Measurements from ENCODE around the gene SRRT. TPM values are rescaled to one million over a fixed set of nuclear protein-coding genes. Genes with fewer than 3 reads are reported as not detected.
"Not testable (repeated sequence)": the region's sequence is repeated elsewhere in the genome, so short reads cannot be mapped to it uniquely, and the experiment has no call there.

Gene SRRT
- total RNA-seq, 2 donors from 2014 or later, result 105 to 182 TPM

DNA sequence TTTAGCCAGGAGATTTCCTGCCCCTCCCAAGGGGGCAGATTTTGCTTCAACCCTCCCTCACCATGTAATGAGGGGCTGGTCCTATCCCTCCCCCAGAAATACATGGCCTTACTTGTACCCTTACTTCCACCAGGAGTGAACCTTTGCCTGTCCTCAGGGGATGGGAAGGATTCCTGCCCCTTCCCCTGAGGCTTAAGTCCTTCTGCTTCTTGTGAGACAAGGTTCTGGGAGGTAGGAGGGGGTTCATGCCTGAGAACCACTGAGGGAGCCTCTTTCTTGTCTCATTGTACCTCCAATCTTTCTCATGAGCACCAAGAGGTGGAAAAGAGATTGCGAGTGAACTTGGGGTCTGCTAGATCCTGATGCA is 54.9 kb downstream of the SRRT start:
- 94% methylated on average over 1 of the region's 1 CpG for WGBS
- peaks cover 3% of the 10 kb centered on the region for H3K27me3 ChIP-seq (replicated peaks; ENCODE audit: insufficient read depth)
- H3K27ac ChIP-seq, result no peak overlapping the region
- no peak overlapping the region for H3K4me3 ChIP-seq
- TF ChIP-seq POLR2AphosphoS5 (IDR thresholded peaks at IDR 0.05) (no peak), POLR2A (IDR thresholded peaks at IDR 0.05) (no peak)
- TF ChIP-seq, protein P1, sequence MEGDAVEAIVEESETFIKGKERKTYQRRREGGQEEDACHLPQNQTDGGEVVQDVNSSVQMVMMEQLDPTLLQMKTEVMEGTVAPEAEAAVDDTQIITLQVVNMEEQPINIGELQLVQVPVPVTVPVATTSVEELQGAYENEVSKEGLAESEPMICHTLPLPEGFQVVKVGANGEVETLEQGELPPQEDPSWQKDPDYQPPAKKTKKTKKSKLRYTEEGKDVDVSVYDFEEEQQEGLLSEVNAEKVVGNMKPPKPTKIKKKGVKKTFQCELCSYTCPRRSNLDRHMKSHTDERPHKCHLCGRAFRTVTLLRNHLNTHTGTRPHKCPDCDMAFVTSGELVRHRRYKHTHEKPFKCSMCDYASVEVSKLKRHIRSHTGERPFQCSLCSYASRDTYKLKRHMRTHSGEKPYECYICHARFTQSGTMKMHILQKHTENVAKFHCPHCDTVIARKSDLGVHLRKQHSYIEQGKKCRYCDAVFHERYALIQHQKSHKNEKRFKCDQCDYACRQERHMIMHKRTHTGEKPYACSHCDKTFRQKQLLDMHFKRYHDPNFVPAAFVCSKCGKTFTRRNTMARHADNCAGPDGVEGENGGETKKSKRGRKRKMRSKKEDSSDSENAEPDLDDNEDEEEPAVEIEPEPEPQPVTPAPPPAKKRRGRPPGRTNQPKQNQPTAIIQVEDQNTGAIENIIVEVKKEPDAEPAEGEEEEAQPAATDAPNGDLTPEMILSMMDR (IDR thresholded peaks at IDR 0.05), result no peak
- H3K36me3 ChIP-seq, result no peaks in the 10 kb centered on the region
- no peaks in the 10 kb centered on the region for H3K9me3 ChIP-seq
- no peaks in the 10 kb centered on the region for H3K4me1 ChIP-seq (replicated peaks)
- intact Hi-C loops (cut with DNase I), result no loop called here
- DNase-seq (ENCODE audit: low spot score), result no peak

DNA sequence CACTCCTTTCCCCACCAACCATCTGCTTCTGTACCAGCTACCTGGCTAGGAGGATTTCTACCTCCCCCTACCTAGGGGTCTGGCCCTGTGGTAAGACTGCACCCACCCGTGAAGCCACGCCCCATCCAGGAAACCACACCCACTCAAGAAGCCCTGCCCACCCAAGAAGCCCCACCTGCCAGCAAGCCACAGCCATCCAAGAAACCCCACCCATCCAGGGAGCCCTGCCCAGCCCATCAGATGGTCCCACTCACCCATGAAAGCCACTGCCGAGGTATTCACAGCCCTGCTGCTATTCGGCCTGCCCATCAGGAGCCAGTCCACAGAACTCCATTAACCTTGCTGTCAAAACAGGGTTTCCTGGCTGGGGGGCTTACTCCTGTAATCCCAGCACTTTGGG is 58.8 kb downstream of the SRRT start:
- H3K9me3 ChIP-seq, result no peaks in the 10 kb centered on the region
- no peaks in the 10 kb centered on the region for H3K4me1 ChIP-seq (replicated peaks)
- no peak overlapping the region for H3K4me3 ChIP-seq
- H3K27me3 ChIP-seq (replicated peaks; ENCODE audit: insufficient read depth), result peaks cover 3% of the 10 kb centered on the region
- no peak for DNase-seq (ENCODE audit: low spot score)
- H3K36me3 ChIP-seq, result no peaks in the 10 kb centered on the region
- intact Hi-C loops (cut with DNase I), result no loop called here
- 39% methylated on average over 4 of the region's 4 CpGs for WGBS
- TF ChIP-seq POLR2A (IDR thresholded peaks at IDR 0.05), result no peak
- no peak overlapping the region for H3K27ac ChIP-seq

DNA sequence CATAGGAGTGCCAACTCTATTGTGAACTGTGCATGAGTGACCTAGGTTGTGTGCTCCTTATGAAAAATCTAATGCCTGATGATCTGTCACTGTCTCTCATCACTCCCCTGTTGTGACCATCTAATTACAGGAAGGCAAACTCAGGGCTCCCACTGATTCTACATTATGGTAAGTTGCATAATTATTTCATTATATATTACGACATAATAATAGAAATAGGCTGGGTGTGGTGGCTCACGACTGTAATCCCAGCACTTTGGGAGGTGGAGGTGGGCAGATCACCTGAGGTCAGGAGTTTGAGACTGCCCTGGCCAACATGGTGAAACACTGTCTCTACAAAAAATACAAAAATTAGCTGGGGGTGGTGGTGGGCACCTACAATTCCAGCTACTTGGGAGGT is 60.5 kb downstream of the SRRT start:
- DNase-seq (ENCODE audit: low spot score); intact Hi-C loops (cut with DNase I); H3K9me3 ChIP-seq; H3K27me3 ChIP-seq (replicated peaks; ENCODE audit: insufficient read depth); H3K36me3 ChIP-seq; H3K4me1 ChIP-seq (replicated peaks); H3K27ac ChIP-seq; H3K4me3 ChIP-seq: not testable (repeated sequence)
- 76% methylated on average over 2 of the region's 2 CpGs for WGBS

DNA sequence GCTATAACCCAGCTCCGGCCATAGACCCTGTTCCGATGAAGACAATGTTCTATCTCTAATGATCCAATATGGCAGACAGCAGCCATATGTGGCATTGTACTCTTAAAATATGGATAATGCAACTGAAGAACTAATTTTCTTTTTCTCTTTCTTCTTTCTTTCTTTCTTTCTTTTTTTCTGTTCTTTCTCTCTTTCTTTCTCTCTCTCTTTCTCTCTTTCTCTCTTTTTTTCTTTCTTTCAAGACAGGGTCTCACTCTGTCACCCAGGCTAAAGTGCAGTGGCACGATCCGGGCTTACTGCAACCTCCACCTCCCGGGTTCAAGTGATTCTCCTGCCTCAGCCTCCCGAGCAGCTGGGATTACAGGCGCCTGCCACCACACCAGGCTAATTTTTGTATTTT is 61.3 kb downstream of the SRRT start:
- intact Hi-C loops (cut with DNase I); DNase-seq (ENCODE audit: low spot score); H3K4me3 ChIP-seq; H3K4me1 ChIP-seq (replicated peaks); H3K9me3 ChIP-seq; H3K27me3 ChIP-seq (replicated peaks; ENCODE audit: insufficient read depth); H3K27ac ChIP-seq; H3K36me3 ChIP-seq: not testable (repeated sequence)
- 79% methylated on average over 7 of the region's 7 CpGs for WGBS

Small RNAs within 50 kb of the gene (microRNA-seq; reads per million reads assigned to microRNA genes)
- gene MIR6875, result 0.42 reads per million

Small RNAs within 50 kb of the gene (small RNA-seq; reads per million reads assigned to genes)
- gene RN7SL549P (0 reads per million in 2 donors), gene RPS29P15 (0 reads per million in 2 donors)

Other genes with a start within 250 kb of the SRRT start
- 1 to 10 TPM in 1 of 2 donors, under 1 TPM in 1; 0.59 to 2.3 TPM for gene TFR2, start 233.6 kb upstream of the SRRT start, total RNA-seq
- 1 to 10 TPM in 1 of 2 donors, not detected in 1; 2.4 TPM for gene ACTL6B, start 218.7 kb upstream of the SRRT start, total RNA-seq
- gene GNB2, start 201.4 kb upstream of the SRRT start, total RNA-seq, result 100 to 1,000 TPM; 376 to 417 TPM
- gene GIGYF1, start 180.9 kb upstream of the SRRT start, total RNA-seq, result 10 to 100 TPM; 37.0 to 82.2 TPM
- 10 to 100 TPM; 41.4 to 45.2 TPM for gene POP7, start 169.0 kb upstream of the SRRT start, total RNA-seq
- 1 to 10 TPM in 1 of 2 donors, not detected in 1; 1.6 TPM for gene EPO, start 154.6 kb upstream of the SRRT start, total RNA-seq
- under 1 TPM in 1 of 2 donors, not detected in 1; 0.17 TPM for gene ZAN, start 141.5 kb upstream of the SRRT start, total RNA-seq
- gene EPHB4, start 47.6 kb upstream of the SRRT start, total RNA-seq, result 10 to 100 TPM; 78.6 to 80.8 TPM
- gene SLC12A9, start 22.4 kb upstream of the SRRT start, total RNA-seq, result 10 to 100 TPM; 22.0 to 29.4 TPM
- gene TRIP6, start 7.7 kb upstream of the SRRT start, total RNA-seq, result 100 to 1,000 TPM in 1 of 2 donors, 10 to 100 TPM in 1; 65.9 to 113 TPM
- gene UFSP1, start 14.6 kb downstream of the SRRT start, total RNA-seq, result 1 to 10 TPM; 6.4 to 8.4 TPM
- gene ACHE, start 20.8 kb downstream of the SRRT start, total RNA-seq, result 10 to 100 TPM in 1 of 2 donors, 1 to 10 TPM in 1; 6.6 to 17.5 TPM
- 10 to 100 TPM; 28.8 to 46.0 TPM for gene MUC3A, start 74.4 kb downstream of the SRRT start, total RNA-seq
- 10 to 100 TPM in 1 of 2 donors, 1 to 10 TPM in 1; 4.0 to 20.9 TPM for gene MUC12, start 94.5 kb downstream of the SRRT start, total RNA-seq
- under 1 TPM in 1 of 2 donors, not detected in 1; 0.23 TPM for gene MUC17, start 145.0 kb downstream of the SRRT start, total RNA-seq
- gene TRIM56, start 210.4 kb downstream of the SRRT start, total RNA-seq, result 10 to 100 TPM; 32.0 to 36.1 TPM

Data from prostate gland (tissue), 2 donors.